WTC11 (cell line): Measurements from ENCODE around the gene PLXDC1. TPM values are rescaled to one million over a fixed set of nuclear protein-coding genes. Genes with fewer than 3 reads are reported as not detected.

Experiments
- ATAC-seq: fragments of 200-7000 bp; cut with Tn5 transposase; 2 replicates; pipeline ENCODE4 v1.10.0; 2021; ENCODE audit warnings: mild to moderate bottlenecking, moderate library complexity
- CTCF ChIA-PET: fragments of 300-600 bp; sonication (Branson Sonifier 250); formaldehyde crosslinking; loops from one replicate; lab custom pipeline; 2021; ENCODE audit warnings: antibody characterized with exemption; lab: Charles Lee
- POLR2A ChIA-PET: fragments of 350-600 bp; sonication (Branson Sonifier 250); formaldehyde crosslinking; loops from one replicate; lab custom pipeline; 2021; ENCODE audit warnings: antibody characterized with exemption; lab: Charles Lee
- DNase-seq: peaks from one replicate; pipeline ENCODE4 v3.0.0; 2021; ENCODE audit warnings: low spot score
- H3K27ac Mint-ChIP-seq: 2 replicates; pipeline ENCODE4 v1.8.0; 2021; ENCODE audit warnings: mixed read lengths
- H3K27me3 Mint-ChIP-seq: 2 replicates; pipeline ENCODE4 v1.8.0; 2021; ENCODE audit warnings: low read depth, mild to moderate bottlenecking, moderate library complexity, mixed read lengths
- H3K36me3 Mint-ChIP-seq: 2 replicates; pipeline ENCODE4 v1.8.0; 2021; ENCODE audit warnings: mixed read lengths
- H3K4me1 Mint-ChIP-seq: 2 replicates; pipeline ENCODE4 v1.8.0; 2022; ENCODE audit warnings: mixed read lengths
- H3K4me3 Mint-ChIP-seq: 2 replicates; pipeline ENCODE4 v1.8.0; 2021; ENCODE audit warnings: mild to moderate bottlenecking, moderate library complexity, mixed read lengths
- H3K9me3 Mint-ChIP-seq: 2 replicates; pipeline ENCODE4 v1.8.0; 2021; ENCODE audit warnings: mixed read lengths
- AR ChIP-seq: fragments of 250-450 bp; sonication (Bioruptor Pico); IDR thresholded peaks from 2 replicates; pipeline ENCODE4 v1.9.0; 2021; ENCODE audit warnings: mild to moderate bottlenecking
- CBFB ChIP-seq: sonication (generic); formaldehyde crosslinking; IDR thresholded peaks from 2 replicates; pipeline ENCODE4 v1.8.1; 2022; ENCODE audit warnings: mild to moderate bottlenecking, low read depth, missing genetic modification reagents
- CTCF ChIP-seq: fragments of 200-600 bp; IDR thresholded peaks from 2 replicates; pipeline ENCODE4 v1.8.0; 2022; ENCODE audit warnings: antibody characterized with exemption
- ELF4 ChIP-seq: sonication (generic); formaldehyde crosslinking; IDR thresholded peaks from 2 replicates; pipeline ENCODE4 v1.8.1; 2022; ENCODE audit warnings: low read depth, mild to moderate bottlenecking, moderate library complexity, missing genetic modification reagents
- EMX1 ChIP-seq: fragments of 250-450 bp; sonication (Bioruptor Pico); IDR thresholded peaks from 2 replicates; pipeline ENCODE4 v1.8.0; 2021; ENCODE audit warnings: mild to moderate bottlenecking
- FOXP1 ChIP-seq: sonication (generic); formaldehyde crosslinking; IDR thresholded peaks from 2 replicates; pipeline ENCODE4 v1.8.0; 2022; ENCODE audit warnings: missing genetic modification reagents, mild to moderate bottlenecking, moderate library complexity, borderline replicate concordance
- FOXP4 ChIP-seq: sonication (generic); formaldehyde crosslinking; IDR thresholded peaks from 2 replicates; pipeline ENCODE4 v1.8.0; 2022; ENCODE audit warnings: mild to moderate bottlenecking, missing genetic modification reagents
- GTF2I ChIP-seq: fragments of 250-450 bp; sonication (Bioruptor Pico); conservative IDR thresholded peaks from 2 replicates; pipeline ENCODE4 v1.4.0; 2021; ENCODE audit warnings: mild to moderate bottlenecking
- JAZF1 ChIP-seq: fragments of 250-450 bp; sonication (Bioruptor Pico); IDR thresholded peaks from 2 replicates; pipeline ENCODE4 v1.9.0; 2021; ENCODE audit warnings: moderate library complexity, mild to moderate bottlenecking, inconsistent platforms
- MXD4 ChIP-seq: fragments of 250-450 bp; sonication (Bioruptor Pico); IDR thresholded peaks from 2 replicates; pipeline ENCODE4 v1.8.0; 2021; ENCODE audit warnings: mild to moderate bottlenecking, moderate library complexity, borderline replicate concordance
- NFATC4 ChIP-seq: fragments of 250-450 bp; sonication (Bioruptor Pico); IDR thresholded peaks from 2 replicates; pipeline ENCODE4 v1.9.0; 2021; ENCODE audit warnings: mild to moderate bottlenecking
- NR2C2 ChIP-seq: sonication (generic); formaldehyde crosslinking; IDR thresholded peaks from 2 replicates; pipeline ENCODE4 v1.8.0; 2022; ENCODE audit warnings: mild to moderate bottlenecking, missing genetic modification reagents
- TEAD1 ChIP-seq: sonication (generic); formaldehyde crosslinking; IDR thresholded peaks from 2 replicates; pipeline ENCODE4 v1.8.0; 2022; ENCODE audit warnings: mild to moderate bottlenecking, missing genetic modification reagents
- TEAD4 ChIP-seq: sonication (generic); formaldehyde crosslinking; IDR thresholded peaks from 2 replicates; pipeline ENCODE4 v1.8.0; 2022; ENCODE audit warnings: mild to moderate bottlenecking, missing genetic modification reagents
- TP53 ChIP-seq: sonication (generic); formaldehyde crosslinking; IDR thresholded peaks from 2 replicates; pipeline ENCODE4 v1.8.1; 2023; ENCODE audit warnings: mild to moderate bottlenecking, missing genetic modification reagents
- ZBTB43 ChIP-seq: sonication (generic); formaldehyde crosslinking; IDR thresholded peaks from 2 replicates; pipeline ENCODE4 v1.8.1; 2023; ENCODE audit warnings: mild to moderate bottlenecking, missing genetic modification reagents
- ZNF263 ChIP-seq: sonication (generic); formaldehyde crosslinking; IDR thresholded peaks from 2 replicates; pipeline ENCODE4 v1.8.1; 2022; ENCODE audit warnings: low read depth, mild to moderate bottlenecking, moderate library complexity, missing genetic modification reagents
- ZNF281 ChIP-seq: sonication (generic); formaldehyde crosslinking; IDR thresholded peaks from 2 replicates; pipeline ENCODE4 v1.8.0; 2023; ENCODE audit warnings: mild to moderate bottlenecking, missing genetic modification reagents
- ZNF317 ChIP-seq: sonication (generic); formaldehyde crosslinking; IDR thresholded peaks from 2 replicates; pipeline ENCODE4 v1.8.1; 2023; ENCODE audit warnings: low read depth, mild to moderate bottlenecking, moderate library complexity, missing genetic modification reagents, borderline replicate concordance
- ZNF396 ChIP-seq: fragments of 250-450 bp; sonication (Bioruptor Pico); IDR thresholded peaks from 2 replicates; pipeline ENCODE4 v1.8.0; 2021; ENCODE audit warnings: mild to moderate bottlenecking, moderate library complexity, borderline replicate concordance
- total RNA-seq: library from RNA; stranded (reverse); gene quantifications from 3 replicates; pipeline ENCODE4 v1.2.3, GENCODE V29; 2021

PLXDC1 gene
- total RNA-seq, 1 experiment from 2014 or later, result 5.4 TPM

GRCh38 chr17:39077252-39077651 lies 74.2 kb downstream of the PLXDC1 start:
- H3K4me3 Mint-ChIP-seq, result no peak overlapping the region
- no peaks in the 10 kb centered on the region; the same call in 1 of the 2 replicates for H3K27me3 Mint-ChIP-seq
- H3K9me3 Mint-ChIP-seq, result no peaks in the 10 kb centered on the region
- H3K4me1 Mint-ChIP-seq, result peaks cover 17% of the 10 kb centered on the region
- no peak for TF ChIP-seq EMX1
- no peak for TF ChIP-seq ZNF281 (CRISPR knock-in tag)
- no peak for TF ChIP-seq ZNF263 (CRISPR knock-in tag)
- no peak for TF ChIP-seq ZNF396 (CRISPR knock-in tag)
- no peak for TF ChIP-seq NR2C2
- TF ChIP-seq MXD4 (CRISPR knock-in tag), result no peak
- no peak for TF ChIP-seq TEAD4 (CRISPR knock-in tag)
- no peak for TF ChIP-seq ZNF317 (CRISPR knock-in tag)
- no peak for TF ChIP-seq AR (CRISPR knock-in tag)
- no peak for TF ChIP-seq FOXP1
- no peak for TF ChIP-seq CBFB (CRISPR knock-in tag)
- TF ChIP-seq ZBTB43 (CRISPR knock-in tag), result no peak
- no peak for TF ChIP-seq TEAD1 (CRISPR knock-in tag)
- TF ChIP-seq FOXP4, result no peak
- no peak for TF ChIP-seq NFATC4 (CRISPR knock-in tag)
- TF ChIP-seq GTF2I, result no peak
- TF ChIP-seq JAZF1 (CRISPR knock-in tag), result no peak
- no peak for TF ChIP-seq CTCF
- no peak for TF ChIP-seq ELF4 (CRISPR knock-in tag)
- TF ChIP-seq TP53 (CRISPR knock-in tag), result no peak
- DNase-seq (no peak), ATAC-seq (no peak)
- no peak overlapping the region for H3K27ac Mint-ChIP-seq
- H3K36me3 Mint-ChIP-seq, result no peaks in the 10 kb centered on the region
- CTCF ChIA-PET, result interaction anchor here (0.6 to 1.8 kb wide), 4 partner anchors 15 to 94 kb away, joined by 3 to 7 read pairs (median 4); no protein-coding TSS in a partner anchor
- POLR2A ChIA-PET, result no interaction called here
